BJ (cell line): Measurements from ENCODE around the gene ZSCAN25. TPM values are rescaled to one million over a fixed set of nuclear protein-coding genes. Genes with fewer than 3 reads are reported as not detected.
"Not testable (repeated sequence)": the region's sequence is repeated elsewhere in the genome, so short reads cannot be mapped to it uniquely, and the experiment has no call there.

Experiments used
- CTCF ChIA-PET: fragments of 350-600 bp; formaldehyde crosslinking; extraction: SDS; loops from one replicate; lab custom pipeline; 2021; ENCODE audit warnings: antibody characterized with exemption, inconsistent platforms; lab: Yijun Ruan, JAX
- POLR2A ChIA-PET: fragments of 300-600 bp; sonication (Branson Sonifier 250); formaldehyde crosslinking; extraction: SDS; loops from one replicate; lab custom pipeline; 2021; ENCODE audit warnings: antibody characterized with exemption; lab: Charles Lee
- DNase-seq: peaks from one replicate; pipeline ENCODE4 v3.0.0-alpha.2; 2011; ENCODE audit warnings: low read depth
- H3K27me3 ChIP-seq: 2 replicates; pipeline ENCODE4 v1.6.0; 2011; ENCODE audit warnings: low read length; ENCODE audit not compliant: control insufficient read depth, insufficient read depth
- H3K36me3 ChIP-seq: 2 replicates; pipeline ENCODE4 v1.5.1; 2011; ENCODE audit warnings: low read length; ENCODE audit not compliant: control insufficient read depth, insufficient read depth
- H3K4me3 ChIP-seq: 2 replicates; pipeline ENCODE4 v1.5.1; 2011; ENCODE audit warnings: low read depth, mild to moderate bottlenecking, control low read depth, low read length
- polyA plus RNA-seq: library from polyadenylated mRNA; depleted of rRNA; stranded (reverse); fragments of >200 nt; gene quantifications from 2 replicates; pipeline ENCODE4 v1.2.3, GENCODE V29; 2011
- TF ChIP-seq, protein P1 (sequence below): IDR thresholded peaks from 2 replicates; pipeline ENCODE4 v1.5.1; 2011; ENCODE audit warnings: low read depth, mild to moderate bottlenecking, control low read depth, inconsistent platforms, low read length, moderate library complexity; ENCODE audit not compliant: insufficient read depth

The ZSCAN25 gene
- polyA plus RNA-seq, 1 experiment, result 9.3 TPM

DNA sequence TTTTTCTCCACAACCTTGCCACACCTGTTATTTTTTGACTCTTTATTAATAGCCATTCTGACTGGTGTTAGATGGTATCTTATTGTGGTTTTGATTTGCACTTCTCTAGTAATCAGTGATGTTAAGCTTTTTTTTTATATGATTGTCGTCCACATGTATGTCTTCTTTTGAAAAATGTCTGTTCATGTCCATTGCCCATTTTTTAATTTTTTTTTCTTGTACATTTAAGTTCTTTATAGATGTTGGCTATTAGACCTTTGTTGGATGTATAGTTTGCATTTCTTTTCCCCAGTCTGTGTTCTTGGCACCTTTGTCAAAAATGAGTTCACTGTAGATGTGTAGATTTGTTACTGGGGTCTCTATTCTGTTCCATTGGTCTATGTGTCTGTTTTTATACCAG, 28.8 kb downstream of the ZSCAN25 start:
- TF ChIP-seq, protein P1, sequence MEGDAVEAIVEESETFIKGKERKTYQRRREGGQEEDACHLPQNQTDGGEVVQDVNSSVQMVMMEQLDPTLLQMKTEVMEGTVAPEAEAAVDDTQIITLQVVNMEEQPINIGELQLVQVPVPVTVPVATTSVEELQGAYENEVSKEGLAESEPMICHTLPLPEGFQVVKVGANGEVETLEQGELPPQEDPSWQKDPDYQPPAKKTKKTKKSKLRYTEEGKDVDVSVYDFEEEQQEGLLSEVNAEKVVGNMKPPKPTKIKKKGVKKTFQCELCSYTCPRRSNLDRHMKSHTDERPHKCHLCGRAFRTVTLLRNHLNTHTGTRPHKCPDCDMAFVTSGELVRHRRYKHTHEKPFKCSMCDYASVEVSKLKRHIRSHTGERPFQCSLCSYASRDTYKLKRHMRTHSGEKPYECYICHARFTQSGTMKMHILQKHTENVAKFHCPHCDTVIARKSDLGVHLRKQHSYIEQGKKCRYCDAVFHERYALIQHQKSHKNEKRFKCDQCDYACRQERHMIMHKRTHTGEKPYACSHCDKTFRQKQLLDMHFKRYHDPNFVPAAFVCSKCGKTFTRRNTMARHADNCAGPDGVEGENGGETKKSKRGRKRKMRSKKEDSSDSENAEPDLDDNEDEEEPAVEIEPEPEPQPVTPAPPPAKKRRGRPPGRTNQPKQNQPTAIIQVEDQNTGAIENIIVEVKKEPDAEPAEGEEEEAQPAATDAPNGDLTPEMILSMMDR, result no peak
- H3K4me3 ChIP-seq, result no peak overlapping the region
- DNase-seq, result no peak
- ChIA-PET CTCF (no interaction called here), POLR2A (no interaction called here)
- no peaks in the 10 kb centered on the region for H3K36me3 ChIP-seq
- H3K27me3 ChIP-seq, result no peaks in the 10 kb centered on the region

DNA sequence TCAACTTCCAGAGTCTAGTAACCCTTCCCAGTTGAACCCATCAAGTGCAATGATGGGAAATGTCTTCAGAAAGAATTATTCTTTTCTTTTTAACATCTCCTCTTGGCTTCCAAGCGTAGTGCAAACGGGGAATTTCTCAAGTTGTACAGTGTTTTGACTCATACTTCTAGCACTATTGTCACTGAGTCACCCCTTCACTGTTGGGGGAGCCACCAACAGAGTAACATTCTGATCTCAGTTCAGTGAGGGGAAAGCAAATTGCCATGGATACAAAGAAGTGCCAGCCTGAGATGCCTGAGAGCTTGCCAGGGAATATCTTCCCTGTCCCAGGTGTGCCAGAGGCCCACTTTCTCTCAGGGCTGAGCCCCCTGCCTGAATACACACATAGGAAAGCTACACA, 32.1 kb downstream of the ZSCAN25 start:
- CTCF ChIA-PET, result no interaction called here
- TF ChIP-seq, protein P1, result no peak

DNA sequence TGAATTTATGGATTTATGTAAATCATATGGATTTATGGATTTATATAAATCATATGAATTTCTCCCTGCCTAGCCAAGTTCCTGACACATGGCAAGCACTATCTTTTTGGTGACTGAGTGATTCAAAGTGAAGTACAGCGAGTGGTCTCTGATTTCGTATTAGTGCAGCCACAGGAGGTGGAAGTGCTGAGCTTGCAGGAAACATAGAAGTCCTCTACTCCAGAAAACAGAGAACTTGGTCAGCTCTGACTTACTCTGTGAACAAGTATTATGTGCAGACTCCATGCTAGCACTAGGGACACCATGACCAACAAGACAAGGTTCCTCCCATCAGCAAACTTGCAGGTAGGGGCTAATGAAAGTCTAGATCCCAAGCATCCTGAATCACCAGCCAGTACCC, 34.5 kb downstream of the ZSCAN25 start:
- ChIA-PET CTCF (no interaction called here), POLR2A (no interaction called here)
- DNase-seq, result no peak
- Histone ChIP-seq H3K27me3 (no peaks in the 10 kb centered on the region), H3K36me3 (no peaks in the 10 kb centered on the region), H3K4me3 (no peak overlapping the region)
- TF ChIP-seq, protein P1, result no peak

More for the DNA sequence above, 32.1 kb downstream of the ZSCAN25 start:
- no peak for DNase-seq
- POLR2A ChIA-PET, result no interaction called here
- Histone ChIP-seq H3K4me3 (no peak overlapping the region), H3K27me3 (no peaks in the 10 kb centered on the region), H3K36me3 (no peaks in the 10 kb centered on the region)

DNA sequence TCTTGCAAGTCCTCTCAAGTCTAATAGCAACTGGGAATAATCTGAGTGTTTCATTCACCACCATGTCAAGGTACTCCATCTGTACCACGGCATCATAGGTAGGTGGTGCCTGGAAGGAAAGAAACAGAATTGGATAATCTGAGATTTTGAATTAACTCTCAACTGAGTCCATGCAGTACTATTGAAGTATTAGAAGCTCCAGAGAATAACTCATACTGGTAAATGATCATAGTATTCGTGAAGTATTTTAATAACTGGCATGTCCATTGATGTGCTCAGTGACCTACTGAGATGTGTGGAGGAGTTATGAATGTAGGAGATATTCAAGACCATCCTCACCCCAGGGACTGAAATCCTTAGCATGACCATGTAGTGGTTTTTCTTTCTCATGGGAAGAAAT, 35.9 kb downstream of the ZSCAN25 start:
- H3K27me3 ChIP-seq, result no peaks in the 10 kb centered on the region
- H3K36me3 ChIP-seq, result no peaks in the 10 kb centered on the region
- no peak for DNase-seq
- no peak overlapping the region for H3K4me3 ChIP-seq
- TF ChIP-seq, protein P1, result no peak
- ChIA-PET POLR2A (no interaction called here), CTCF (no interaction called here)

DNA sequence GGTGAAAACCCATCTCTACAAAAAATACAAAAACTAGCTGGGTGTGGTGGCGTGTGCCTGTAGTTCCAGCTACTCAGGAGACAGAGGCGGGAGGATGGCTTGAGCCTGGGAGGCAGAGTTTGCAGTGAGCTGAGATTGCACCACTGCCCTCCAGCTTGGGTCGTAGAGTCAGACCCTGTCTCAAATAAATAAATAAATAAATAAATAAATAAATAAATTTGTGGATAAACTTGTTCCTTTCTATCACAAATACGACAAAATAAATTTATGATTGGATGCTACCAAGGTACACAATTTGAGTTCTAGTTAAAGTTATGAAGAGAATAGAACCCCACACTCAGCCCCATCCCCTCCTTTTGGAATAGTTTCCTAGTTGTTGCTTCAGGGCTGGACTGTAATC, 36.5 kb downstream of the ZSCAN25 start:
- H3K4me3 ChIP-seq, CTCF ChIA-PET, DNase-seq, H3K27me3 ChIP-seq, POLR2A ChIA-PET, H3K36me3 ChIP-seq: not testable (repeated sequence)

DNA sequence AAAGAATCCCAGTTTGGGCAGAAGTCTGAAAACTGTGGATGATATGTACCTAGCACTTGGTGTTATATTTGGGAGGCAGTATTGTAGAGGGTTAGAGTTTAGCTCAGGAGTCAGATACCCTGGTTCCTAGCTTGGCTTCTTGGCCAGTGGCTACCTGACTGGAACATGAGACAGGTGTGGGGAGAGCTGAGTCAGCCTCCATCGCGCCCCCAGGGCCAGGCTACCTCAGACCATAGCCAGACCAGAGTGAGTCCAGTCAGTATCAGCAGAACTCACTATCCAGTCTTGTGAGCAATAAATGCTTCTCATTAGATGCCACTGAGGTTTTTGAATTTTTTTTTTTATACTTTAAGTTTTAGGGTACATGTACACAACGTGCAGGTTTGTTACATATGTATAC, 37.0 kb downstream of the ZSCAN25 start:
- ChIA-PET CTCF (no interaction called here), POLR2A (no interaction called here)
- H3K36me3 ChIP-seq, result no peaks in the 10 kb centered on the region
- H3K27me3 ChIP-seq, result no peaks in the 10 kb centered on the region
- DNase-seq, result no peak
- H3K4me3 ChIP-seq, result no peak overlapping the region
- TF ChIP-seq, protein P1, result no peak

DNA sequence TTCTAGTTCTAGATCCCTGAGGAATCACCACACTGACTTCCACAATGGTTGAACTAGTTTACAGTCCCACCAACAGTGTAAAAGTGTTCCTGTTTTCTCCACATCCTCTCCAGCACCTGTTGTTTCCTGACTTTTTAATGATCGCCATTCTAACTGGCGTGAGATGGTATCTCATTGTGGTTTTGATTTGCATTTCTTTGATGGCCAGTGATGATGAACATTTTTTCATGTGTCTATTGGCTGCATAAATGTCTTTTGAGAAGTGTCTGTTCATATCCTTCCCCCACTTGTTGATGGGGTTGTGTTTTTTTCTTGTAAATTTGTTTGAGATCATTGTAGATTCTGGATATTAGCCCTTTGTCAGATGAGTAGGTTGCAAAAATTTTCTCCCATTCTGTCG, 37.9 kb downstream of the ZSCAN25 start:
- H3K4me3 ChIP-seq, CTCF ChIA-PET, H3K27me3 ChIP-seq, DNase-seq, POLR2A ChIA-PET, H3K36me3 ChIP-seq: not testable (repeated sequence)

DNA sequence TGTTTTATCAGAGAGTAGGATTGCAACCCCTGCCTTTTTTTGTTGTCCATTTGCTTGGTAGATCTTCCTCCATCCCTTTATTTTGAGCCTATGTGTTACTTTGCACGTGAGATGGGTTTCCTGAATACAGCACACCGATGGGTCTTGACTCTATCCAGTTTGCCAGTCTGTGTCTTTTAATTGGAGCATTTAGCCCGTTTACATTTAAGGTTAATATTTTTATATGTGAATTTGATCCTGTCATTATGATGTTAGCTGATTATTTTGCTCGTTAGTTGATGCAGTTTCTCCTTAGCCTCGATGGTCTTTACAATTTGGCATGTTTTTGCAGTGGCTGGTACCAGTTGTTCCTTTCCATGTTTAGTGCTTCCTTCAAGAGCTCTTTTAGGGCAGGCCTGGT, 41.1 kb downstream of the ZSCAN25 start:
- DNase-seq, CTCF ChIA-PET, POLR2A ChIA-PET: not testable (repeated sequence)

More for the DNA sequence above, 41.1 kb downstream of the ZSCAN25 start:
- not testable (repeated sequence) for H3K27me3 ChIP-seq, H3K36me3 ChIP-seq, H3K4me3 ChIP-seq
